Neutrophil (primary cell): ENCODE measurements around the gene FBF1.
"Not testable (repeated sequence)": the region's sequence is repeated elsewhere in the genome, so short reads cannot be mapped to it uniquely, and the experiment has no call there.

Experiments
- H3K27ac ChIP-seq: fragments of 200-600 bp; sonication (generic); 2 replicates; pipeline ENCODE4 v1.5.1; 2016; ENCODE audit warnings: mild to moderate bottlenecking, moderate library complexity
- H3K27me3 ChIP-seq: fragments of 200-600 bp; sonication (generic); 2 replicates; pipeline ENCODE4 v1.6.0; 2016; ENCODE audit warnings: mild to moderate bottlenecking
- H3K36me3 ChIP-seq: fragments of 200-600 bp; sonication (generic); 2 replicates; pipeline ENCODE4 v1.5.1; 2017
- H3K4me1 ChIP-seq, 2 experiments: fragments of 200-600 bp in 1 of 2; sonication (generic) in 1 of 2; 1 replicate in 1 of 2; 2 replicates in 1 of 2; pipeline versions ENCODE4 v1.5.1 to v1.6.1; 2013 to 2016; ENCODE audit warnings: low read depth in 1 of 2, low read length in 1 of 2, mild to moderate bottlenecking in 1 of 2, moderate library complexity in 1 of 2; ENCODE audit not compliant: control insufficient read depth in 1 of 2, insufficient read depth in 1 of 2
- H3K4me3 ChIP-seq, 2 experiments: fragments of 200-600 bp in 1 of 2; sonication (generic) in 1 of 2; 1 replicate in 1 of 2; 2 replicates in 1 of 2; pipeline ENCODE4 v1.5.1; 2013 to 2016; ENCODE audit warnings: low read depth in 1 of 2, low read length in 1 of 2, mild to moderate bottlenecking in 1 of 2, moderate library complexity in 1 of 2
- H3K9me3 ChIP-seq: fragments of 200-600 bp; sonication (generic); 2 replicates; pipeline ENCODE4 v1.5.1; 2016
- TF ChIP-seq, protein P1 (sequence below): fragments of 200-600 bp; sonication (generic); IDR thresholded peaks from 2 replicates; pipeline ENCODE4 v1.5.1; 2016; ENCODE audit warnings: antibody characterized with exemption

The FBF1 gene

GRCh38 chr17:75980188-75981018 is 39.6 kb upstream of the FBF1 start:
- Histone ChIP-seq H3K27ac (peak overlapping the region; percentile 98), H3K4me1 (peaks cover 35 to 50% of the 10 kb centered on the region in 2 experiments)

GRCh38 chr17:75979705-75980187 is 38.9 kb upstream of the FBF1 start:
- H3K9me3 ChIP-seq, result no peaks in the 10 kb centered on the region
- peaks cover 39 to 55% of the 10 kb centered on the region in 2 experiments for H3K4me1 ChIP-seq
- TF ChIP-seq, protein P1, sequence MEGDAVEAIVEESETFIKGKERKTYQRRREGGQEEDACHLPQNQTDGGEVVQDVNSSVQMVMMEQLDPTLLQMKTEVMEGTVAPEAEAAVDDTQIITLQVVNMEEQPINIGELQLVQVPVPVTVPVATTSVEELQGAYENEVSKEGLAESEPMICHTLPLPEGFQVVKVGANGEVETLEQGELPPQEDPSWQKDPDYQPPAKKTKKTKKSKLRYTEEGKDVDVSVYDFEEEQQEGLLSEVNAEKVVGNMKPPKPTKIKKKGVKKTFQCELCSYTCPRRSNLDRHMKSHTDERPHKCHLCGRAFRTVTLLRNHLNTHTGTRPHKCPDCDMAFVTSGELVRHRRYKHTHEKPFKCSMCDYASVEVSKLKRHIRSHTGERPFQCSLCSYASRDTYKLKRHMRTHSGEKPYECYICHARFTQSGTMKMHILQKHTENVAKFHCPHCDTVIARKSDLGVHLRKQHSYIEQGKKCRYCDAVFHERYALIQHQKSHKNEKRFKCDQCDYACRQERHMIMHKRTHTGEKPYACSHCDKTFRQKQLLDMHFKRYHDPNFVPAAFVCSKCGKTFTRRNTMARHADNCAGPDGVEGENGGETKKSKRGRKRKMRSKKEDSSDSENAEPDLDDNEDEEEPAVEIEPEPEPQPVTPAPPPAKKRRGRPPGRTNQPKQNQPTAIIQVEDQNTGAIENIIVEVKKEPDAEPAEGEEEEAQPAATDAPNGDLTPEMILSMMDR, result no peak
- H3K36me3 ChIP-seq, result peaks cover 25% of the 10 kb centered on the region
- peak overlapping the region; percentile 98 for H3K27ac ChIP-seq
- peak overlapping the region; percentile 97 to 100 for H3K4me3 ChIP-seq
- no peaks in the 10 kb centered on the region for H3K27me3 ChIP-seq

More at GRCh38 chr17:75980188-75981018, 39.6 kb upstream of the FBF1 start:
- H3K4me3 ChIP-seq, result peak overlapping the region; percentile 97 to 100
- peaks cover 22% of the 10 kb centered on the region for H3K36me3 ChIP-seq
- H3K9me3 ChIP-seq, result no peaks in the 10 kb centered on the region
- H3K27me3 ChIP-seq, result no peaks in the 10 kb centered on the region
- TF ChIP-seq, protein P1, result no peak

DNA sequence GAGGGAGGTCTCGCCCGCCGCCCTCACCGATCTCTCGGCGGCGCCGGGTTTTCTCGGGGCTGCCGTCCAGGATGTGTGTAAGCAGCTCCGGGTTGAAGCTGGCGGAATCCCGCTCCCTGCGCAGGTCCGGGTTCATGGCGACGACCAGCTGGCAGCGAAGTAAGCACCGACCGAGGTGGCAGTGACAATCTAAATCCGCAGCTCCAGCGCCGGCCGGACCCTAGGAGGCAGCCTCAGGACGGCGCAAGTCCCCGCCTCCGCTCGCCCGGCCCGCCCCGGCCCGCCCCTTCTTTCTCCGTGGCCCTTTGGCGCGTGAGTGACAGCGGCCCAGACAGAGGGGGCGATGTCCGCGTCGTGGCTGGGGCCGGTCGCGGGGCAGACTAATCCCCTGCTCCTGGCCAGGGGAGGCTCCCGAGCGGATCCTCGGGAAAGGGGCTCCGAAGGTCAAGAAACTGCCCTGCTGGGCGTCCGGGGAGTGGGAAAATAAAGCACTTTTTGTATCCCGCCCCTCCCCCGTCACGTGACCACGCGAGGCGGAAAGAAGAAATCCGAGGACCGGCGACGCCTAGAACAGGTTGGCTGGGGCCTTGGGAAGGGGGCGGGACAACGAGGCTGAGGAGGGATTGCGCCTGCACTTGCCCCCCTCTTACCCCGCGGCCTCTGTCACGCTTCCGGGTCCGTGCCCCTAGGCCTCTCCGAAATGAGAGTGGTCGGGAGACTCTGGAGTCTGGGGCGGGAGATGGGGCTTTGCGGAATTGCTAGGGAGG is 38.3 kb upstream of the FBF1 start, which contains the start of the genes ACOX1 and TEN1:
TSS of gene ACOX1 (minus strand) at position 229 of the 767 bp plus-strand sequence. CDS start at position 136, 93 bp downstream.
TSS of gene TEN1 (plus strand) at position 303 of the 767 bp plus-strand sequence. CDS start 6,953 bp downstream, outside the sequence.
- Histone ChIP-seq H3K36me3 (peaks cover 31% of the 10 kb centered on the region), H3K27me3 (no peaks in the 10 kb centered on the region), H3K9me3 (no peaks in the 10 kb centered on the region), H3K4me1 (peaks cover 45 to 60% of the 10 kb centered on the region in 2 experiments), H3K27ac (peak within 1 kb of the TSS; percentile 98), H3K4me3 (peak within 1 kb of the TSS; percentile 97 to 100)
- TF ChIP-seq, protein P1, result peak; percentile 75

DNA sequence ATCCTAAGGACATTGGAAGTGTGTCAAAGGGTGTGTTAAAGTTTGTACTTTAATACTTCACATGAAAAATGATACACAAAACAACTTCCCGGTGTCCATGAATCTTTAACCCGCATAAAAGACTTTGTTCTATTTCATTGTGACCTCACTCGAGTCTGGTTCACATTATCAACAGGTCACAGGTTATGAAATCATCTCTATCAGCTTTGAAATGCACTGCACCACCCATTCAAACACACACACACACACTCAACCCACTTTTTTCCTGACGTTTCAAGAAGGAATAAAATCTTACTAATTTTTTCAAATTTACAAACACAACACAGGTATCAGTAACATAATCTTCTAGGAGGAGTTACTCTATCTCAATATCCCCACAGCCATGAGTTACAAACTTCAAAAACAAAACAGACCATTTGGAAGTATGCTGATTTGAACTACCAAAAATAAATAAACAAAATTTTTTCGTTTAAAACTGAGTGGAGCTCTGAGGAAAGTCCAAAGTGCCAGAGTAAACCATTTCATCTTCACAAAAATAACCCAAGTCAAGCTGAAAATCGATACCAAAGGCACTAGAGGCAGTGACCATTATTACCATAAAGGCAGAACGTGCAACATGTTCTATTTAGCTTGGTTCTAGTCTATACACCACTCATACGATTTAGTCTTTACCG is 35.5 kb upstream of the FBF1 start:
- Histone ChIP-seq H3K4me1 (peaks cover 73 to 89% of the 10 kb centered on the region in 2 experiments), H3K9me3 (no peaks in the 10 kb centered on the region), H3K36me3 (peaks cover 57% of the 10 kb centered on the region), H3K27me3 (no peaks in the 10 kb centered on the region), H3K27ac (peak overlapping the region; percentile 72), H3K4me3 (peak overlapping the region; percentile 97 to 100)
- TF ChIP-seq, protein P1, result no peak

DNA sequence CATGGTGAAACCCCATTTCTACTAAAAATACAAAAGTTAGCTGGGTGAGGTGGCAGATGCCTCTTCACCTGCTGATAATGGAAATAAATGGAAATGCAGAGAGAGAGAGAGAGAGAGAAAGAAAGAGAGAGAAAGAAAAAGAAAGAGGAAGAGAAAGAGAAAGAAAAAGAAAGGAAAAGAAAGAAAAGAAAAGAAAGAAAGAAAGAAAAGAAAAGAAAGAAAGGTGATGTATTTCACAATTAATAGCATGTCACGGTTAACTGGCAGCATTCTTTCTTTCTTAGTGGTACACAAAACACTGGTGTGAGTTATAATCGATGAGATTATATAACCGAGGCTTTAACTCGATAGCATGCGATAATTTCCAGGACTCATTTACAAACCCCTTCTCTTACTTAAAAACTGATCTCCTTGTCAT is 34.9 kb upstream of the FBF1 start:
- peaks cover 63% of the 10 kb centered on the region for H3K36me3 ChIP-seq
- H3K4me1 ChIP-seq, result peaks cover 78 to 90% of the 10 kb centered on the region in 2 experiments
- H3K4me3 ChIP-seq, result peak overlapping the region; percentile 97 to 100
- no peaks in the 10 kb centered on the region for H3K9me3 ChIP-seq
- peak overlapping the region; percentile 72 for H3K27ac ChIP-seq
- TF ChIP-seq, protein P1, result no peak
- no peaks in the 10 kb centered on the region for H3K27me3 ChIP-seq

DNA sequence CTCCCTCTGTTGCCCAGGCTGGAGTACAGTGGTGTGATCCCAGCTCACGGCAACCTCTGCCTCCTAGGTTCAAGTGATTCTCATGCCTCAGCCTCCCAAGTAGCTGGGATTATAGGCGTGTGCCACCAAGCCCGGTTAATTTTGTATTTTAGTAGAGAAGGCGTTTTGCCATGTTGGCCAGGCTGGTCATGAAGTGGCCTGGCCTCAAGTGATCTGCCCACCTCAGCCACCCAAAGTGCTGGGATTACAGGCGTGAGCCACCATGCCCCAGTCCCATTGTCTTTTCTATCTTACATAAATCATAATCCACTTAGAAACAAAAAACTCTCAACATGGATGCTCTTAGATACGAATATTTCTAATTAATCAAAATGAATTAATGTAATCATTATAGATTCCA is 34.3 kb upstream of the FBF1 start:
- H3K27ac ChIP-seq, result peak overlapping the region; percentile 72
- H3K4me1 ChIP-seq, result peaks cover 78 to 90% of the 10 kb centered on the region in 2 experiments

More for the DNA sequence above, 34.3 kb upstream of the FBF1 start:
- not testable (repeated sequence) for H3K9me3 ChIP-seq, H3K27me3 ChIP-seq
- Histone ChIP-seq H3K4me3 (peak overlapping the region in 1 of 2 experiments; percentile 97), H3K36me3 (peaks cover 65% of the 10 kb centered on the region)
